ENCODE data around the gene ITGB3BP. TPM values are rescaled to one million over a fixed set of nuclear protein-coding genes. Genes with fewer than 3 reads are reported as not detected.

The ITGB3BP gene
- total RNA-seq, 2 experiments from 2014 or later, result 60.2 to 60.8 TPM

DNA sequence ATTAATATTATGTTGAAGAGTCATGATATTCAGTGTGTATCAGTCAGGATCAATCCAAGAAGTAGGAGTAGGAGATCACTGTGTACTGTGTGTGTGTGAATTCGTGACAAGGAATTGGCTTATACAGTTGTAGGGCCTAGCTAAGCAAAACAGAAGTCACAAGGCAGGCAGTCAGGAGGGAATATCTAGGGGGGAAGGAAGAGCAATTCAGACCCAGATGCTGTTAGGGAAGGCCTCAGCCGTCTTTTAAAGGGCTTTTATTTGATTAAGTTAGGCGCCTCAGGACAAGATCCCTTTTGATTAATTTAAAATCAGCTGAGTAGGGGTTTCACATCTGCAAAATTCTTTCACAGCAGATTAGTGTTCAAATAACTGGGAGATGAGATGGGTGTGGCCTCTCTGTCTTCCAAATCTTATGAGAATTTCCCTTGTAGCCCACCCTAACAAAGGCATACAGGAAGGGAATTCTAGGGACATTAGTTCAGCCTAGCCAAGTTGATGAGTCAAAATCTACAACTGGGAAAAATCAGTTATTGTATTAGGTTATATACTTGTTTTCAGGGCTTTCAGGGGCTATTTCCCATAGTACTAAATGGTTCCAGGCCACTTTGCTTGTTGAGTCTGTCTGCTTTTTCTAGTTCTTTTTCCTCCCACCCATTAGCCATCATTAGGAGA, 108.2 kb downstream of the ITGB3BP start:
- Mint-ChIP-seq H3K36me3 (peaks cover 30% of the 10 kb centered on the region), H3K4me1 (no peaks in the 10 kb centered on the region), H3K9me3 (no peaks in the 10 kb centered on the region), H3K27me3 (no peaks in the 10 kb centered on the region), H3K4me3 (no peak overlapping the region), H3K27ac (no peak overlapping the region)
- DNase-seq, result no peak

DNA sequence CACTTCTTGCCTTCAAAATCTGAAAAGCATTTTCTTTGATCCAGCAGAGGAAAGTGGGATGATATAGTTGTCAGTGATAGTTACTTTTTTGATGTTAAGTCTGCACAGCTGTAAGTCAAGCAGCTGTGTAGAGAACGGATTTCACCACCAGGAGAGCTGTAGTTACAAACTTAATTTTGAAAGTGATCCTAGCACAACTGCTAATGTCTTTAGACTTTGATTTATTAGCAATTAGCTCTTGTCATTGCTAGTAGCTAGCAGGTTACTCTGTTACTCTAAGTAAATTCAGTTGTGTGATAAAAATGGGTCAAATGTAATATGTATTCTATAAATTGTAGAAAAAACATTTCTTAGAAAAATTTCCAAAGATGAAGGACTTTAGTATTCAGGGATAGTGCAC, 109.6 kb downstream of the ITGB3BP start:
- no peak overlapping the region for H3K27ac Mint-ChIP-seq
- DNase-seq, result no peak
- H3K27me3 Mint-ChIP-seq, result no peaks in the 10 kb centered on the region
- H3K4me3 Mint-ChIP-seq, result no peak overlapping the region
- peaks cover 26% of the 10 kb centered on the region for H3K36me3 Mint-ChIP-seq
- H3K4me1 Mint-ChIP-seq, result no peaks in the 10 kb centered on the region
- no peaks in the 10 kb centered on the region for H3K9me3 Mint-ChIP-seq

DNA sequence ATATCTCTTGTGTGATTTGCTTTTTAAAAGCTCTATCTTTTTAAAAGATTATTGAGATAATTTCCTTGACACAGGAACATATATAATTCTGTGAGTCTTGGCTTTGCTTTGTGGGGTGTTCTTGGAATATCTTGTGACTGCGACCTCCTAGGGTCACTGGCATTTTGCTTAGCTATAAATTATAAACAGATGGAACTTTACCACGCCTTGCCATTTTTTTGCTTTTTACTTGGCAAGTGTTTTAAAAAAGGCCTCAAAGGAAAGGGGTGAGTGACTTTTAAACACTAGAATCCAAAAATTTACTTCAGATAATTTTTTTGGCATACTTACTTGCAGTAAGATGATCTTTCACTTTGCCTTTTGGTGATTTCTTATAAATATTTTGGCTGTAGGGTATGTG, 112.0 kb downstream of the ITGB3BP start:
- no peaks in the 10 kb centered on the region for H3K4me1 Mint-ChIP-seq
- H3K36me3 Mint-ChIP-seq, result peaks cover 22% of the 10 kb centered on the region
- no peak for DNase-seq
- no peaks in the 10 kb centered on the region for H3K9me3 Mint-ChIP-seq
- H3K27ac Mint-ChIP-seq, result no peak overlapping the region
- no peaks in the 10 kb centered on the region for H3K27me3 Mint-ChIP-seq
- no peak overlapping the region for H3K4me3 Mint-ChIP-seq

DNA sequence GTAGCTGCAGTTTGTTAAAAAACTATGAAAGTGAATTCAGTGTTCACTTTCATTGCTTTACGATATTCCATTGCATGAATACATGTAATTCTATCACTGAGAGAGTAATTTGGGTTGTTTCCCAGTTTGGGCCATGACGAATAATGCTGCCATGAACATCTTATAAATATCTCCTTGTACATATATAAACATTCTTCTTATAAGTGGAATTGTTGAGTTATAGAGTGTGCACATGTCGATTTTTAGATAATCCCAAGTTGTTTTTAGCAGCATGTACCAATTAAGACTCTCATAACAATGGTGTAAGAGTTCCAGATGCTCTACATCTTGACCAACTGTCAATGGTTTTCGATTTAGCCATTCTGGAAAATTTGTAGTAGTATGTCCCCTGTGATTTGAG, 114.7 kb downstream of the ITGB3BP start:
- no peak overlapping the region for H3K4me3 Mint-ChIP-seq
- no peaks in the 10 kb centered on the region for H3K4me1 Mint-ChIP-seq
- H3K27ac Mint-ChIP-seq, result no peak overlapping the region
- no peaks in the 10 kb centered on the region for H3K9me3 Mint-ChIP-seq
- DNase-seq, result no peak
- H3K27me3 Mint-ChIP-seq, result no peaks in the 10 kb centered on the region
- peaks cover 24% of the 10 kb centered on the region for H3K36me3 Mint-ChIP-seq

DNA sequence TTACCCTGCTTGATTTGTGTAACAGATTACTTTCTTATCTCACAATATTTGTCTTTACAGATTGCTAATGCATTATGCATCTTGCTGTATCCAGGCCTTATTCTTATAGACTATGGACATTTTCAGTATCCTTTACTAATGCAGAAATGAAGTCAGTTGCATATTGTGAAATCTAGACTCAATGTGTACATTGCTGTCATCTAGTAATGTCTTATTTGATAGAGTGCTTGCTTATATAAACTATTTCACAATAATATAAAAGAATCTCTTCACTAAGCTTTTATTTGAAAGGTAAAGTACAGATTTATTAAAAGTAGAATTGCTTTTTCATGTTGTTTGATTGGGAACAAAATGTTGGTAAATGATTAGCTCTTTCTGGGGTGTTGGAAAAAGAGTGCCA, 116.0 kb downstream of the ITGB3BP start:
- Mint-ChIP-seq H3K27me3 (no peaks in the 10 kb centered on the region), H3K4me3 (no peak overlapping the region), H3K9me3 (no peaks in the 10 kb centered on the region), H3K27ac (no peak overlapping the region), H3K4me1 (no peaks in the 10 kb centered on the region), H3K36me3 (peaks cover 18% of the 10 kb centered on the region)
- no peak for DNase-seq

DNA sequence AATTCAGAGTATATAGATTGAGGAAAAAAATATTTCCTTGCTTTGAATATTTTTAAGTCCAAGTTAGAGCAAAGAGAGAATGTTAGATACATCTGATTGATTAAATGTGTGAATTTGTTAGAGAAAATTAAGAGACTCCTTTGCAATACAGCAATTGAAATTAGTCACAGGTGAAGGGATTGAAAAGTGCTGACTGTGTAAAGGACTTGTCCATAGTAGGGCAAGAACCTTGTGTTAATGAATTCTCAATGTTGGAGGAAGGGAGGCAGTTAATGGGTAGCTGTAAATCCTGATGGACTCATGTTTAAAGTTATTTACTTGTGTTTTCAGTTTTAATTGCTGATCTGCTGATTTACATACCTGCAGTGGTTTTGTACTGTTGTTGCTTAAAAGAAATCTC, 117.0 kb downstream of the ITGB3BP start:
- Mint-ChIP-seq H3K27ac (no peak overlapping the region), H3K9me3 (no peaks in the 10 kb centered on the region), H3K4me3 (no peak overlapping the region), H3K4me1 (no peaks in the 10 kb centered on the region), H3K36me3 (peaks cover 14% of the 10 kb centered on the region), H3K27me3 (no peaks in the 10 kb centered on the region)
- no peak for DNase-seq

DNA sequence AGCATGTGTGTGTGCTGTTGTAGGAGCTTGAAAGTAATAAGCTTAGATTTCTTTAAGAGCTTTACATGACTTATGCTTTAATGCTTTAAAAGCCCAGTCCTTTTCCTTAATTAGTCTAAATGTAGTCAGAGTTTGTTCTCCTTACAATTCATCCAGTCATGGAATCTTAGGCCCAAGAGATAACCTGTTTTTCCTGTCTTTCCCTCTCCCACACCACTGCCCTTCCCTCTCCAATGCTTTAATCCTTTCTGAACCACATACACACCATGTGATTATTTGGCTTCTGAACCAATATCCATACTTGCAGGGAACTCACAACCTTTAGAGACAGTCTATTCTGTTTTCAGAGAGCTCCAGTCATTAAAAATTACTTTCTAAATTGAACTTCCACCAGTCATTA, 118.0 kb downstream of the ITGB3BP start:
- H3K27me3 Mint-ChIP-seq, result no peaks in the 10 kb centered on the region
- DNase-seq, result no peak
- no peak overlapping the region for H3K27ac Mint-ChIP-seq
- H3K4me1 Mint-ChIP-seq, result no peaks in the 10 kb centered on the region
- H3K9me3 Mint-ChIP-seq, result no peaks in the 10 kb centered on the region
- H3K4me3 Mint-ChIP-seq, result no peak overlapping the region
- peaks cover 21% of the 10 kb centered on the region for H3K36me3 Mint-ChIP-seq

DNA sequence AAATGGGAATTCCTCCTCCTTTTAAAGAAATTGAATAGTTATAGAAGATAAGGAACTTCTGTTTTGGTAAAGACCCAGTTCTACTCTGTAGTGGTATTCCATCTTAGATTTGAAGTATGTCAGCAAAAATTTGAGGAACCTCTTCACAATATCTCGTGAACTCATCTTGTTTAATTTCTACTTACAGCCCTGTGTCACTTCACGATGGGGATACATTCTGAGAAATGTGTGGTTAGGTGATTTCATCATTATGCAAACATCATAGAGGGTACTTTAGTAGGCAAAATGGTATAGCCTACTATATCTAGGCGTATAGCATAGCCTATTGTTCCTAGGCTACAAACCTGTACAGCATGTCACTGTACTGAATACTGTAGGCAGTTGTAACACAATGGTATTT, 119.6 kb downstream of the ITGB3BP start:
- peaks cover 18% of the 10 kb centered on the region for H3K36me3 Mint-ChIP-seq
- no peak for DNase-seq
- H3K4me1 Mint-ChIP-seq, result no peaks in the 10 kb centered on the region
- H3K4me3 Mint-ChIP-seq, result no peak overlapping the region
- H3K9me3 Mint-ChIP-seq, result no peaks in the 10 kb centered on the region
- H3K27ac Mint-ChIP-seq, result no peak overlapping the region
- H3K27me3 Mint-ChIP-seq, result no peaks in the 10 kb centered on the region

DNA sequence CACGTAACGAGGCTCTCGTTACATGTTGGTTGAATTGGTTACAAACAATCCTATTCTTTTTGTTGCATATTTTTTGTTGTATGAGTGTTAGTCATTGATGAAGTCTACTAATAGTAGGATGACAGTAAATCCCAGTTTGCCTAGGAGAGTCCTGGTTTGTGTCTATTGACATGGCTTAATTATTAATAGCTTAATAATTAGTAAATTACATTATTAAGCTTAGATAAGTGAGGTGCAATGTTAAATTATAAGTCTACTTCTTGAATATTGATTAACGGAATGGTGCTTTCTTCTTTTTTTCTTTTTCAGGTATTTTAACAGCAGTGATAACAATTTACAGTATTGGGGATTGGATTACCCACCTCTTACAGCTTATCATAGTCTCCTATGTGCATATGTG, 121.1 kb downstream of the ITGB3BP start:
- DNase-seq, result no peak
- Mint-ChIP-seq H3K9me3 (no peaks in the 10 kb centered on the region), H3K4me3 (no peak overlapping the region), H3K27me3 (no peaks in the 10 kb centered on the region), H3K36me3 (peaks cover 17% of the 10 kb centered on the region), H3K4me1 (no peaks in the 10 kb centered on the region), H3K27ac (no peak overlapping the region)

Other genes starting within 250 kb of the ITGB3BP start
- not detected for gene FOXD3, start 200.7 kb downstream of the ITGB3BP start, total RNA-seq
- gene ALG6, start 155.6 kb downstream of the ITGB3BP start, total RNA-seq, result 10 to 100 TPM; 17.4 to 17.8 TPM
- gene EFCAB7, start 300 bp upstream of the ITGB3BP start, total RNA-seq, result 1 to 10 TPM; 5.9 to 6.9 TPM
- 10 to 100 TPM; 45.3 to 46.1 TPM for gene PGM1, start 70.2 kb upstream of the ITGB3BP start, total RNA-seq